Measurements from ENCODE around the gene CARD9.

Gene CARD9, protein sequence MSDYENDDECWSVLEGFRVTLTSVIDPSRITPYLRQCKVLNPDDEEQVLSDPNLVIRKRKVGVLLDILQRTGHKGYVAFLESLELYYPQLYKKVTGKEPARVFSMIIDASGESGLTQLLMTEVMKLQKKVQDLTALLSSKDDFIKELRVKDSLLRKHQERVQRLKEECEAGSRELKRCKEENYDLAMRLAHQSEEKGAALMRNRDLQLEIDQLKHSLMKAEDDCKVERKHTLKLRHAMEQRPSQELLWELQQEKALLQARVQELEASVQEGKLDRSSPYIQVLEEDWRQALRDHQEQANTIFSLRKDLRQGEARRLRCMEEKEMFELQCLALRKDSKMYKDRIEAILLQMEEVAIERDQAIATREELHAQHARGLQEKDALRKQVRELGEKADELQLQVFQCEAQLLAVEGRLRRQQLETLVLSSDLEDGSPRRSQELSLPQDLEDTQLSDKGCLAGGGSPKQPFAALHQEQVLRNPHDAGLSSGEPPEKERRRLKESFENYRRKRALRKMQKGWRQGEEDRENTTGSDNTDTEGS

GRCh38 chr9:136373300-136374182, at the start of gene CARD9:
CARD9 (minus strand) TSS chr9:136373669; CDS start chr9:136372078, 1,591 bp downstream.
- in situ Hi-C loops (cut with HindIII; ENCODE audit: low sequenced_read_pairs): no loop called here
- H3K4me3 ChIP-seq (ENCODE audit: low read depth, low read length): no peak within 1 kb of the TSS
- no peak for TF ChIP-seq CTCF (IDR thresholded peaks at IDR 0.05; ENCODE audit: low read depth, low read length, missing control alignments)
- no peak for DNase-seq (ENCODE audit: low read depth)

DNA sequence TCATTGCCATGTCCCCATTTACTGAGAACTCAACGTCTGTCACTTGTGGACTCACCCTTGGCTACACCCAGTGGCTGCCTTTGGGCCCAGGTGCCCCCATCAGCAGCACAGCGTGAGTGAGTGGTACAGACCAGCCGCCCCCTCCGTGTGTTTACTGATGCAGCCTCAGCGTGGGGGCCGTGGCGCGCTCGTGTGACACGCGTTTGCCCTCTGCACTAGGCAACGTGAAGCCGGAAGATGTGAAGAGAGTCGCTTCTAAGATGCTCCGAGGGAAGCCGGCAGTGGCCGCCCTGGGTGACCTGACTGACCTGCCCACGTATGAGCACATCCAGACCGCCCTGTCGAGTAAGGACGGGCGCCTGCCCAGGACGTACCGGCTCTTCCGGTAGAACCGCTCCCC, 49.4 kb upstream of the CARD9 start:
- H3K4me3 ChIP-seq (ENCODE audit: low read depth, low read length): no peak overlapping the region
- no peak for TF ChIP-seq CTCF (IDR thresholded peaks at IDR 0.05; ENCODE audit: low read depth, low read length, missing control alignments)
- DNase-seq (ENCODE audit: low read depth): no peak
- in situ Hi-C loops (cut with HindIII; ENCODE audit: low sequenced_read_pairs): no loop called here

- no peak for TF ChIP-seq CTCF (IDR thresholded peaks at IDR 0.05; ENCODE audit: low read depth, low read length, missing control alignments)
- no peak overlapping the region for H3K4me3 ChIP-seq (ENCODE audit: low read depth, low read length)
- DNase-seq (ENCODE audit: low read depth): no peak
- in situ Hi-C loops (cut with HindIII; ENCODE audit: low sequenced_read_pairs): no loop called here
Observed at GRCh38 chr9:136421791-136422190, 48.3 kb upstream of the CARD9 start.

- no peak for DNase-seq (ENCODE audit: low read depth)
- TF ChIP-seq CTCF (IDR thresholded peaks at IDR 0.05; ENCODE audit: low read depth, low read length, missing control alignments): no peak
- H3K4me3 ChIP-seq (ENCODE audit: low read depth, low read length): no peak overlapping the region
- in situ Hi-C loops (cut with HindIII; ENCODE audit: low sequenced_read_pairs): no loop called here
Observed at GRCh38 chr9:136419092-136419420, 45.6 kb upstream of the CARD9 start.

DNA sequence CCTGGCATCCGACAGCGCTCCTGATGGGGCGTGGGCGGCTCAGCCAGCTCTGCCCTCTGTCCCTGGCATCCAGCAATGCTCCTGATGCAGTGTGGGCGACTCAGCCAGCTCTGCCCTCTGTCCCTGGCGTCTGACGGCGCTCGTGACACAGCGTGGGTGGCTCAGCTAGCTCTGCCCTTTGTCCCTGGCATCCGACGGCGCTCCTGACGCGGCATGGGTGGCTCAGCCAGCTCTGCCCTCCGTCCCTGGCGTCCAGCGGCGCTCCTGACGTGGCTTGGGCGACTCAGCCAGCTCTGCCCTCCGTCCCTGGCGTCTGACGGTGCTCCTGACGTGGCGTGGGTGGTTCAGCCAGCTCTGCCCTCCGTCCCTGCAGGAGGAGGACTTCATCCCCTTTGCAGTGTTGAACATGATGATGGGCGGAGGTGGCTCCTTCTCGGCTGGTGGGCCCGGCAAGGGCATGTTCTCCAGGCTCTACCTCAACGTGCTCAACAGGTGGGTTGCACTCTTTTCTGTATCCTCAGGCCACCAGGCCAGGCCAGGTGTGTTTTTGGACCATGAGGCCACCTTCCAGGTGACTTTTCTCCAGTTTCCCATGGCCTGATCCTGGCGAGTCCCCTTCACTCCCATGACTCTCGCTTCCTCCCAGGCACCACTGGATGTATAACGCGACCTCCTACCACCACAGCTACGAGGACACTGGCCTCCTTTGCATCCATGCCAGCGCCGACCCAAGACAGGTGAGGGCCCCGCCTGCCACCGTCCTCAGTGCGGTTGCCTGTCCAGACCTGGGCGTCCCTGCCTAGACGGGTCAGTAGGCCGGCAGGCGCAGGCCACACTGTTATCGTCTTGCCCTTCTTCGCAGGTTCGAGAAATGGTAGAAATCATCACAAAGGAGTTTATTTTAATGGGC, 45.0 kb upstream of the CARD9 start:
- in situ Hi-C loops (cut with HindIII; ENCODE audit: low sequenced_read_pairs): no loop called here
- H3K4me3 ChIP-seq (ENCODE audit: low read depth, low read length): no peak overlapping the region
- TF ChIP-seq CTCF (IDR thresholded peaks at IDR 0.05; ENCODE audit: low read depth, low read length, missing control alignments): no peak
- DNase-seq (ENCODE audit: low read depth): no peak

DNA sequence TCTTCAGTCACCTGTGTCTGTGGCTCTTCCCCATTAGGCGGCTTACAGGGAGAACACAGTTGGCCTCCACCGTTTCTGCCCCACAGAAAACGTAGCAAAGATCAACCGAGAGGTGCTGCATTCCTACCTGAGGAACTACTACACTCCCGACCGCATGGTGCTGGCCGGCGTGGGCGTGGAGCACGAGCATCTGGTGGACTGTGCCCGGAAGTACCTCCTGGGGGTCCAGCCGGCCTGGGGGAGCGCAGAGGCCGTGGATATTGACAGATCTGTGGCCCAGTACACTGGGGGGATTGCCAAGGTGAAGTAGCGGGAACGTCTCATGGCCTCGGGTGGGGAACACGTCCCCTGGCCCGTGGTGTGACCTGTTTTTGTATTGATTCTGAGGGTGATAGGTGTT, 43.4 kb upstream of the CARD9 start:
- no peak overlapping the region for H3K4me3 ChIP-seq (ENCODE audit: low read depth, low read length)
- TF ChIP-seq CTCF (IDR thresholded peaks at IDR 0.05; ENCODE audit: low read depth, low read length, missing control alignments): no peak
- no peak for DNase-seq (ENCODE audit: low read depth)
- in situ Hi-C loops (cut with HindIII; ENCODE audit: low sequenced_read_pairs): no loop called here
